Adipose tissue (tissue), 3 donors: ENCODE measurements around the gene NARF. TPM values are rescaled to one million over a fixed set of nuclear protein-coding genes. Genes with fewer than 3 reads are reported as not detected.
A peak's percentile ranks its signal among the peaks of the same experiment; 100 is the strongest.

Source experiments
- H3K27ac ChIP-seq: one replicate; pipeline ENCODE4 v1.5.1; 2013; ENCODE audit warnings: low read depth, low read length
- WGBS, 3 donors: extraction: QIAGEN DNeasy Blood & Tissue Kit; methylation state at CpG; one replicate each; pipeline ENCODE4 v1.1.7; 2013; 5-methylcytosine and 5-hydroxymethylcytosine counted together
- polyA plus RNA-seq, 3 donors: library from polyadenylated mRNA; stranded (reverse); fragments of 200-250 nt; gene quantifications; one replicate each; pipeline ENCODE4 v1.2.3, GENCODE V29; 2013
- donor health status: healthy with polysubstance abuse.
- donor health status: Bipolar disorder and iron deficiency.
- donor health status: healthy.

Gene NARF
- polyA plus RNA-seq, 3 donors, result 45.6 to 72.2 (median 51.9) TPM

DNA sequence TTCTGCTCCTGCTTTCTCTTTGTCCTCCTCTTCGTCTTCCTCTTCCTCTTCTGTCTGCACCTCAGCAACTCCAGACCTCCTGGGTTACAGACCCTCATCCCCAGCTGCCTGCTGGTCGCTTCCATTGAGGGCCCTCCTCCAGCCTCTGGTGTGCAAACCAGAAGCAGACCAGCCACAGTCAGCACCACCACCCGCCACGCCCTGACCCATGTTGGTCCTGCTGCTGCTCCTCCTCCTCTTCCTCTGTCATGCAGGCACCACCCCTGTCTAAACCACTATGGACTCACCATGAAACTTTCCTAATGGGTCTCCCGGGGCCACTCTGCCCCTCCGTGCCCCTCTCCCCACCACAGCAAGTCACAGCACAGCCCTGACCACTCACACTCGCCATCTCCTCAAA lies 28.7 kb upstream of the NARF start:
- H3K27ac ChIP-seq, result no peak overlapping the region
- 84 to 93% (median 88%) methylated on average over 7 of the region's 7 CpGs for WGBS, 3 donors

DNA sequence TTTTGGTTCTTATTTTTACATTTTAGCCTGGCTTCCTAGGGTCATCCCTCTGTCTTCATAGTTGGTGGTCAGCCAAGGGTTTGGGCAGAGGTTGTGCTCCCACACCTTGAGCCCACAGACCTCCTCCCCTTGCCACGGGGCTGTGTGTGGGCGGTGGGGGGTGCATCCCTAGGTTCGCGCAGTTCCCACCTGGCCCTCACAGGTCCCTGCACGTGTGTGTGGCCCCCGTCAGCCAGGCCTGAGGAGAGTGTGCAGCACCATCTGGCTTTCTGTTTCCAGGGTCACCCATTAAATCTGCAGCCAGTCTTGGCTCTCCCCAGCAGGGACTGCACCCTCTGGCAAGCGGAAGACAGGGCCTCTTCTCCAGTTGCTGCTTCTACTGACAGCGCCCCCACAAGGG lies 26.5 kb upstream of the NARF start:
- 78 to 79% (median 79%) methylated on average over 8 of the region's 8 CpGs for WGBS, 3 donors
- no peak overlapping the region for H3K27ac ChIP-seq

DNA sequence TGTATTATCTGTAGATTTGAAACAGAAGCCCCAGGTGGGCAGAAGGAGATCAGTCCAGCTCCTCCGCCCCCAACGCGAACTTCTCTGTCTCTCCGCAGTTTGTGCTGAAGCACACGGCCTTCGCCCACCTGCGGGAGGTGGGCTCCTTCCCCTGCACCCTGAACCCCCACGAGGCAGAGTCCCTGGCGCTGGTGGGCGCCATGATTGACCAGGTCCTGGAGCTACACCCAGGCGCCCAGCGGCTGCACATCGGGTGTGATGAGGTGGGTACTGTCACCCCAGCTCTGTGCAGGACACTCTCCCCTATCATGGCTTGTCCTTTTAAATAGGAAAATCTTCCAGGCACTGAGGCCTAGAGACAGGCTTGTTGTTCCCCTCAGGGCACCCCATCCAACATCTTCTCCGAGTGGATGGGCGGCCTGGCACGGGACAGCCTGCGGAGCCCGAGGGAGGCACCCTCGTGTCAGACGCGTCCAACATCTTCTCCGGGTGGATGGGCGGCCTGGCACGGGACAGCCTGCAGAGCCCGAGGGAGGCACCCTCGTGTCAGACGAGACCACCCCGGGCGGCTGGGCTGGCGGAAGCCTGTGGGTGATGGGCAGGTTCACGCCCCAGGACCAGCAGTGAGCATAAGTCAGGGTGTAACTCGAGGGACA lies 24.9 kb upstream of the NARF start:
- WGBS, 3 donors, result 87 to 92% (median 89%) methylated on average over 32 of the region's 32 CpGs

DNA sequence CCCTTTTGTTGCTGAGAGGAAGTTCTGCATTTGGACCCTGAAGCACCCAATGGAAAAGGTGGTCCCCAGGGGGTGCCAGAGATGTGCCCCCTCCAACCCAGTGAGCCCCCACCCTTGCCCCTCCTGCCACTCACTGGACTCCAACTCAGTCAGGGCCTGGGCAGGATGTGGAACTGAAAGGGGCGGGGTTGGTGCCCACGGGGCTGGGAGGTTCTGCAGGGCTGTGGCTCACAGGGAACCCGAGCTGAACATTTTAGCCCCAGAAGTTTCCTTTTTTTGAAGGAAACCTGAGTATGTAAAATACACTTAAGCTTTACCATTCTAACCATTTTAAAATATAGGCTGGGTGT lies 24.4 kb upstream of the NARF start:
- WGBS, 3 donors, result 37 to 83% (median 57%) methylated on average over 3 of the region's 3 CpGs

More for the DNA sequence above, 24.9 kb upstream of the NARF start:
- H3K27ac ChIP-seq, result no peak overlapping the region

DNA sequence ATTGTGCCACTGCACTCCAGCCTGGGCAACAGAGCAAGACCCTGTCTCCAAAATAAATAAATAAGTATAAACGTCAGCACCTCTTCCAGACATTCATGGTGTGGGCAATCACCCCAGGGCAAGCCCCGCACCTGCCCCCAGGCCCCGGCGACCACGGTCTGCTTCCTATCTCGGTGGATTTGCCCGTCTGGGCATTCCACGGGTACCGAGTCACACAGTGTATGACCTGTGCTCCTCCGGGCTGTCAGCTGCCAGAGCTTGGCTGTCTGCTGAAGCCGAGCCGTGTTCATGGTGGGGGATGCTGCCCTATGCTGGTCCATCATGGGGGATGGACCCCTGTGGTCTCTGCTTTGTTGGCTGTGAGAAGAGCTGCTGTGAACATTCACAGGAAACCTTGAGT lies 23.4 kb upstream of the NARF start:
- no peak overlapping the region for H3K27ac ChIP-seq
- WGBS, 3 donors, result 93 to 94% (median 93%) methylated on average over 12 of the region's 12 CpGs

More for the DNA sequence above, 24.4 kb upstream of the NARF start:
- H3K27ac ChIP-seq, result no peak overlapping the region

DNA sequence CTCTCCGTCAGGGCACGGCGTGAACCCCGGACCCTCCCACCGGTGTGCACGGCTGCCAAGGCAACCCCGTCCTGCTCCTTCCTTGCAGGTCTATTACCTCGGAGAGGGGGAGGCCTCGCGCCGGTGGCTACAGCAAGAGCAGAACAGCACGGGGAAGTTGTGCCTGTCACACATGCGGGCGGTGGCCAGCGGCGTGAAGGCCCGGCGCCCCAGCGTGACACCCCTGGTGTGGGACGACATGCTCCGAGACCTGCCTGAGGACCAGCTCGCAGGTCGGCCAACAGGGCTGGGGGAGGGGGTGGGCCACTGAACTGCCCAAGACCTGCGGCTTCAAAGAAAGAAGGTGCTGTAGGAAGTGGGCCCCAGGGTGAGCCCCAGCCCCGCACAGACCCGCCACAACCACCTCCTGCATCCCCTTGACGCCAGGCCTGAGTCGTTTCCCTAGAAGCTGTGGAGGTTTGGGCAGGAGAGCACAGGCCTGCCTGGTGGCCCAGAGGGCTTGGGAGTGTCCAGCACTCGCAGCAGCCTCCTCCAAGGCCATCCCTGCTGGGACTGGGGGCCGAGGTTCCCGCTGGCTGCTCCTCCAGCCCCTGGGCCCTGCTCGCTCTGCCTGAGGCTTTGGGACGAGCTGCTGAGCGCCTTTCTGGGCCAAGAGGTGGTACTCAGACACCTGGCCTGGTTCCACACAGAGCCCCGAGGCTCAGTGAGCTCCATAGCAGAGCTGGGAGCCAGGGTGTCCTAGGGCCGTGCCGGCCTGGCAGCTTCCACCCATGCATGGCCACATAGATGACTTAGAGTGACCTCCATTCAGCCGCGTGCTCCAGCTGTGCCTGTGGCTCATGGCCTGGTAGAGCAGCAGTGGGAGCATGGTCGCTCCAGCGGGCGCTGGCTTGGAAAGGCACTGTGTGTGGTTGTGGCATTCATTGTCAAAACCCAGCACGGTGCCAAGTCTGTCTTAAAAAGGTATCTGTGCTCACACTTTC lies 22.6 kb upstream of the NARF start:
- H3K27ac ChIP-seq, result no peak overlapping the region
- 81 to 93% (median 89%) methylated on average over 42 to 43 of the region's 43 CpGs for WGBS, 3 donors

DNA sequence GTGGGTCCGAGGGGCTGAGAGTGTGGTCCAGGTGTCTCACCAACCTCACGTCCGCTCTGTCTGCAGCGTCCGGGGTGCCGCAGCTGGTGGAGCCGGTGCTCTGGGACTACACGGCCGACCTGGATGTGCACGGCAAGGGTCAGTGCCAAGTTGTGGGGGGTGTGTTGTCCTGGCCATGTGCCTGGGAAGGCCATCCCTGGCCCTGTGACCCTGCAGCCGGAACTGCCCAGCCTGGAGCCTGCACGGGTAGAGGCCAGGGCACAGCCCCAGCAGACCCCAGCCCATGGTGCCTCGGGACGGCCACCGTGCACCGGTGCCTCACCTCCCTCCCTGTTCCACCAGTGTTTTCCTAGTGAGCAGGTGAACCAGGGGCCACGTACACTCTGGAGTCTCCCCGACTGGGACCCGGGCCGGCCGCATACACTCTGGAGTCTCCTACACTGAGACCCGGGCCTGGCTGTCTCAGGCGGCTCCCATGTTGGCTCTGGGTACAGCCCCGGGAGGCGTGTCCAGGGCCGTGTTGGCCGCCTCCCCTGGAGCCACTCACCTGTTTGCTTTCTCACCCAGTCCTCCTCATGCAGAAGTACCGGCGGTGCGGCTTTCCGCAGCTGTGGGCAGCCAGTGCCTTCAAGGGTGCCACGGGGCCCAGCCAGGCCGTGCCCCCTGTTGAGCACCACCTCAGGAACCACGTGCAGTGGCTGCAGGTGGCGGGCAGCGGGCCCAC lies 21.8 kb upstream of the NARF start:
- no peak overlapping the region for H3K27ac ChIP-seq
- WGBS, 3 donors, result 56 to 93% (median 87%) methylated on average over 35 to 36 of the region's 36 CpGs

DNA sequence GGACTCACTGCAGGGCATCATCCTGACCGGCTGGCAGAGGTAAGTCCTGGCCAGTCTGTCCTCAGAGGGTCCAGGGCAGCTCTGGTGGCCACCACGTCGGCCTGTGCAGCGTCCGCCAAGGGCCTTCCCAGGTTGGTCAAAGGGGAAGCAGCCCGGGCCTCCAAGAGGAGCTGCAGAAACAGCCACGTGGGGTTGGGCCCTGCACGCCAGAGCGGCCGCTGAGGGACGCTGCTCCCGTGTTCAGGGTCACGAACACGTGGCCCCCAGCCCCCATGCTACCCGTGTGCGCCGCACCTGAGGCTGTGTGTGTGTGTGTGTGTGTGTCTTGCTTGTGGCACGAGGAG lies 21.2 kb upstream of the NARF start:
- WGBS, 3 donors, result 63 to 91% (median 90%) methylated on average over 18 of the region's 18 CpGs
- H3K27ac ChIP-seq, result no peak overlapping the region

DNA sequence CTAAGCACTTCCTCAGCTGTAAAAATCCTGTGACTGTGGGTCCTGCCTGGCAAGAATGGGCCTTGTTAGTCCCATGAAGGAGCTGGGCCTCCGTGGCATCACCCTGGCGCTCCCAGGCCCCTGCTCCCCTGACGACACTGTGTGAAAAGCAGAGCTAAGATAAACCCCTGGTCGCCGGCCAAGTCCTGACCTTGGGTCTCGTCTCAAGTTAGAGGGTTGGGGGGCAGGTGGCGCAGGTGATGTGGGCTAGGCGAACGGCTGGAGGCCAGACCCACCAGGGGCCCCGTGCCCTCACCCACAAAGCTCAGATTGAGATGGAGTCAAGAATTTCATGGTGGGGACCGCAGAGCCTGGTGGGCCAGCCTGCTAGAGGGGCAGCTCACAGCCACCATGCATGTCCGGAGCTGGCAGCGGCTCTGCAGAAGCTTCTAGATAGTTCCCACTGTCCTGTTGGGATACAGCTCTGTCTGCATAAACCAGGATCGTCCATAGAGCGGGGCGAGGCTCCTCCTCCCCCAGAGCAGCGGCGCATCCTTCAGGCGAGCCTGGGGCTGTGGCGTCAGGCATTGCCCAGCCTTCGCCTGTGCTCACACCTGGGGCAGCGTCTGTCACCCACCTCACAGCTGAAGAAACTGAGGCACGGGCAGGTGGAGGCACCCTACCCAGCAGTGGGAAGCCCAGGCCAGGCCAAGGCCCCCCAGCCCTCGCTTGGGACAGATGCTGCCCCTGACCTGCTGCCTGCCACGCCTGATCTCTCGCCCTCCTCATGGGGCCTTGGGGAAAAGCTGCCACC lies 19.9 kb upstream of the NARF start:
- no peak overlapping the region for H3K27ac ChIP-seq
- 65 to 90% (median 85%) methylated on average over 24 to 26 of the region's 26 CpGs for WGBS, 3 donors

DNA sequence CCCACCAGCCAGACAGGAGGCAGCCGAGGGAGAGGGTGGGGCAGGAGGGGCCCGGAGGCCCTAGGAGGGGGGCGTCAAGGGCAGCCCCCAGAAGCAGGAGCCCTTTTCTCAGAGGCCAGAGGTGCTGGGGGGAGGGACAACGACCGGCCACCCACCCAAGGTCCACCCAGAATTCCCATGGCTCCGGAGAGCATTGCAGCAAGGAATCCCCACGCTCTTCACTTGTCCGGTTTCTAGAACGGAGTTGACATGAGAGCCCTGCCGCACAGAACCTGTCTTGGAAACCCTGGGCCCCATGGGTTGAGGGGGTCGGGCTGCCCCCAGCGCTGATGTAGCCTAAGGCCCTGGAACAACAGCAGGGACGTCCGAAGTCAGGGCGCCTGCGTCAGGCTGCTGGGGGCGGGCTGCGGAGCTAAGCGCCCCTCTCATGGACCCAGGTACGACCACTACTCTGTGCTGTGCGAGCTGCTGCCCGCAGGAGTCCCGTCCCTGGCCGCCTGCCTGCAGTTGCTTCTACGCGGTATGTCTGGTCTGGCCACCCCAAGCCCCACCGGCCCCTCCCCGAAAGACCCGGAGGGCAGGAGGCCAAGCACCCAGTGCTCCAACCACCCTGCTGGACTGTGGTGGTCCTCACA lies 19.2 kb upstream of the NARF start:
- 81 to 94% (median 92%) methylated on average over 29 of the region's 29 CpGs for WGBS, 3 donors
- no peak overlapping the region for H3K27ac ChIP-seq

DNA sequence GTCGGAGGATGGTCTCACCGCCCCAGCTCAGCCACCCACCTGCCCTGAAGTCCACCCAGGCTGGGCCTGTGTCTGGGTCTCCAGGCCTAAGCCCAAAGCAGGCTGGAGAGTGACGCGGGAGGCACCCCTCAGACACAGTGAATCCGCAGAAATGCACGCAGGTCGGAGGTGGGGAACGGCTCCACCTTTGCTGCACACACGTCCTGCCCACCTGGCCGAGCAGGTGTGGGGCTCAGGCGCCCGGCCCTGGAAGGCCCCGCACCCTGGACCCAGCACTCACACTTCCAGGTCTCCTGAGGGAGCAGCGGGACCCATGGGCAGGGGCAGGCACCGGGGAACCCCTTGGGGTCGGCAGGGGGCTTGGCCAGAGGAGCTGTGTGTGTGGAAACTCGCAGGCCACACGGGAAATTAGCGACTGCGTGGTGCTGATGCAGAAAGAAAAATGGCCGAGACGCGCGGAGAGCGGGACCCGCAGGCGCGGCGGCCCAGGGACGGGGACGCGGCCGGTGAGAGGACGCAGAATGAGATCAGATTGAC lies 18.6 kb upstream of the NARF start:
- no peak overlapping the region for H3K27ac ChIP-seq

DNA sequence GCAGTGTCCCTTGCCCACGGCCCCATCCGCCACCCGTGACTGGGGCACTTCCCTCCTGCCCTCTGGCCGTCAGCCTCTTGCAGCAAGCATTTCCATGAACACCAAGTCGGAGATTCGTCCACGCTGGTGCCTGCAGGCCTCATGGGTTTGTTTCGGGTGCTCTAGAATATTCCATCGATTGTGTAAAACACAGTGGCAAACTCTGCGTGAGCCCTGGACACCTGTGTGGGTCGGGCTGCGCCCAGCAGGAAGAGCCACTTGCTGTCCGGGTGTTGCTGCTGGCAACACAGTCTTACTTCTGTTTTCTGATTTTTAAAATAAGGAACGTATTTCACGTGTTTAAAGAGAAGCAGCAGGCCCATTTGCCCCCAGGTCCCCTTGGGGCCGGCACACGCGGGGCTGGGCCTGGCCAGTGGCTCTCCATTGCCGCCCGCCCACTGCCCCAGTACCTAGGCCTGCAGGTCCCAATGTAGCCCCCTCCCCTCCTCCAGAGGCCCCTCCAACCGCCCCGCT lies 18.0 kb upstream of the NARF start:
- peak overlapping the region; percentile 29 for H3K27ac ChIP-seq

More for the DNA sequence above, 18.6 kb upstream of the NARF start:
- 93 to 96% (median 94%) methylated on average over 30 to 34 of the region's 34 CpGs for WGBS, 3 donors

DNA sequence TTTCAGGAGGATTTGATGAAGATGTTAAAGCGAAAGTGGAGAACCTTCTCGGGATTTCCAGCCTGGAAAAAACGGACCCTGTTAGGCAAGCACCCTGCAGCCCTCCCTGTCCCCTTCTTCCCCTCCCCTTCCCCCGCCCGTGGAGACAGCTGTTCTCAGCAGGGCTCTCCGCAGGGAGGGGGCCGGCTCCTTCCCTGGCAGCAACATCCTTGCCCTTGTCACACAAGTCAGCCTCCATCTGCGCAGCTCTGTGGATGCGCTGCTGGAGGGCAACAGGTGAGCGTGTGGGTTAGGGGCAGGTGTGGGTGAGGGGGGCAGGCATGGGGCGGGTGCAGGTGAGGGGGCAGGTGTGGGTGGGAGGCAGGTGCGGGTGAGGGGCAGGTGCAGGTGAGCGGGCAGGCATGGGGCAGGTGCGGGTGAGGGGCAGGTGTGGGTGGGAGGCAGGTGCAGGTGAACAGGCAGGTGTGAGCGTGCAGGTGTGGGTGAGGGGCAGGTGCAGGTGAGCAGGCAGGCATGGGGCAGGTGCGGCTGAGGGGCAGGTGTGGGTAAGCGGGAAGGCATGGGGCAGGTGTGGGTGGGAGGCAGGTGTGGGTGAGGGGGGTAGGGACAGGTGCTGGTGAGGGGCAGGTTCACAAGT lies 17.4 kb upstream of the NARF start:
- peak overlapping the region; percentile 29 for H3K27ac ChIP-seq
- 62 to 70% (median 63%) methylated on average over 13 to 17 of the region's 17 CpGs for WGBS, 3 donors

More for the DNA sequence above, 18.0 kb upstream of the NARF start:
- 52 to 81% (median 61%) methylated on average over 22 of the region's 22 CpGs for WGBS, 3 donors

DNA sequence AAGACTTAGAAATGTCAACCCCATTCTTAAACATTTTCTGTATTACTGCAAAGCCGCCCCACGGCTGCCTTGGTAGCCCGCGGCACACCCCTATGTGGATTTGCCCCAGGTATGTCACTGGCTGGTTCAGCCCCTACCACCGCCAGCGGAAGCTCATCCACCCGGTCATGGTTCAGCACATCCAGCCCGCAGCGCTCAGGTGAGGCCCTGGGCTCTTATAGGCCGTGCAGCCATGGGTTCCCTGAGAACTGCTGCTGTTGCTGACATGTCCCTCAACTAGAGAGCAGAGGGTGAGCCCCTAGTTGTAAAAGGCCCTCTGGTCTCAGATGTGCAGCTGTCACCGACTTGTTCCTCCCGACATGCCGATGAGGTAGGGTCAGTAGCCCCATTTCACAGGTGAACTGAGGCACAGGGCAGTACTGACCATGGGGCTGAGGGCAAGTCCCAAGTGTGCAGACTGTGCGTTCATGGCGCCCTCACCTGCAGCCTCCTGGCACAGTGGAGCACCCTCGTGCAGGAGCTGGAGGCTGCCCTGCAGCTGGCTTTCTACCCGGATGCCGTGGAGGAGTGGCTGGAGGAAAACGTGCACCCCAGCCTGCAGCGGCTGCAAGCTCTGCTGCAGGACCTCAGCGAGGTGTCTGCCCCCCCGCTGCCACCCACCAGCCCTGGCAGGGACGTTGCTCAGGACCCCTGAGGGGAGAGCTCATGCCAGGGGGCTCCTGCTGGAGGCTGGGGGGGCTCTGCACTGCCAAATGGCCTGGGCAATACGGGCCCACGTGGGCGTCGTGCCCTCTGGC lies 16.7 kb upstream of the NARF start:
- no peak overlapping the region for H3K27ac ChIP-seq
- WGBS, 3 donors, result 82 to 87% (median 85%) methylated on average over 27 of the region's 27 CpGs

DNA sequence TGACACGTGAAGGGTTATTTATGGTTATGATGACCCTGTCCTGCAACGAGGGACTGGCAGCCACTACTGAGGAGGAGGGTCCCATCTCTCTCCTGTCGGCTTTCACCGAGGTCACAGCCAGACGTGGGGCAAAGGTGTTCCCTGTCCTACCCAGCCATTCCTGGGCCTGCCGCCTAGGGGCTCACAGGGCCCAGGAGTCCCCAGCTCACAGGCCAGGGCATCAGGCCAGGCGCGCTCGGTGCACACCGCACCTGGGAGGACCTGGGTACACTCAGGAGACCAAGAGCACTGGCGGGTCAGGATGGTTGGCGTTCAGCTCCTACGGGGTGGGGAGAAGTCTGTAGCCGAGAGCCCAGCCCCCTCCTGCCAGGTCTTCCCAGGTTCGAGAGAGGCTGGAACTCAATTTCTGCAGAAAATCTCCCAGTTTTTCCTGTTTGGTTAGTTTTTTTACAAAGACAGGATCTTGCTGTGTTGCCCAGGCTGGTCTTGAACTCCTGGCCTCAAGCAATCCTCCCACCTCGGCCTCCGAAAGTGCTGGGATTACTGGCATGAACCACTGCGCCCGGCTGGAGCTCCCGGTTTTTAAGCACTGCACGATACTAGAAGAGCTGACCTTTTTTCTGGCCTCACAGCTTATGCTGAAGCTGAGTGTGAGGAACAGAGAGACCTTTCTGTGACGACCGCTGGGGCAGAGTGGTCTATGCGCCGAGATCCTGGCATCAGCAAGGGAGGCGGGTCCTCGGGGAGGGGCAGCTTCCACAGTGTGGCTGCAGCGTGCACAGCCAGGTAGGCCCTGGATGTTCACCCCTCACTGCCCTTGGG lies 15.7 kb upstream of the NARF start:
- WGBS, 3 donors, result 78 to 91% (median 85%) methylated on average over 27 to 28 of the region's 28 CpGs
- H3K27ac ChIP-seq, result no peak overlapping the region
